Neural cell (in vitro differentiated cells): ENCODE results near the gene HMCN2. TPM values are rescaled to one million over a fixed set of nuclear protein-coding genes. Genes with fewer than 3 reads are reported as not detected.

Experiments used
- H2AFZ ChIP-seq: fragments of 200-600, 300-800 bp; sonication (generic), shearing (Covaris generic); 2 replicates; pipeline ENCODE4 v1.6.0; 2014; ENCODE audit warnings: low read depth, mild to moderate bottlenecking, antibody characterized with exemption, low read length, moderate library complexity
- H3F3A ChIP-seq: fragments of 200-600 bp; shearing (Covaris generic); 2 replicates; pipeline ENCODE4 v1.6.1; 2016; ENCODE audit warnings: mild to moderate bottlenecking, moderate library complexity, mixed read lengths, antibody characterized with exemption, low read length; ENCODE audit not compliant: insufficient read depth, poor library complexity, severe bottlenecking
- H3K27ac ChIP-seq: fragments of 200-600, 300-800 bp; sonication (generic), shearing (Covaris generic); 2 replicates; pipeline ENCODE4 v1.5.1; 2014; ENCODE audit warnings: mild to moderate bottlenecking, low read length, moderate library complexity
- H3K27me3 ChIP-seq: fragments of 300-800, 200-600 bp; sonication (generic), shearing (Covaris generic); 2 replicates; pipeline ENCODE4 v1.6.0; 2014; ENCODE audit warnings: mild to moderate bottlenecking, low read depth, low read length, moderate library complexity; ENCODE audit not compliant: insufficient read depth
- H3K36me3 ChIP-seq: fragments of 300-800, 200-600 bp; sonication (generic), shearing (Covaris generic); 2 replicates; pipeline ENCODE4 v1.5.1; 2014; ENCODE audit warnings: mild to moderate bottlenecking, antibody characterized with exemption, low read length, moderate library complexity; ENCODE audit not compliant: insufficient read depth
- H3K4me2 ChIP-seq: fragments of 300-800, 200-600 bp; sonication (generic), shearing (Covaris generic); 2 replicates; pipeline ENCODE4 v1.6.0; 2014; ENCODE audit warnings: mild to moderate bottlenecking, low read length
- H3K4me3 ChIP-seq: fragments of 300-800, 200-600 bp; sonication (generic), shearing (Covaris generic); 2 replicates; pipeline ENCODE4 v1.5.1; 2014; ENCODE audit warnings: mild to moderate bottlenecking, low read length, moderate library complexity
- H3K79me2 ChIP-seq: fragments of 200-600 bp; shearing (Covaris generic); replicated peaks from 2 replicates; pipeline ENCODE4 v1.6.0; 2014; ENCODE audit warnings: mild to moderate bottlenecking, low read length, moderate library complexity; ENCODE audit not compliant: insufficient read depth
- H3K9ac ChIP-seq: fragments of 300-800, 200-600 bp; sonication (generic), shearing (Covaris generic); 2 replicates; pipeline ENCODE4 v1.6.1; 2016; ENCODE audit warnings: mild to moderate bottlenecking, low read length, mixed read lengths
- H3K9me2 ChIP-seq: fragments of 200-600 bp; shearing (Covaris generic); 2 replicates; pipeline ENCODE4 v1.6.1; 2016; ENCODE audit warnings: mild to moderate bottlenecking, low read length, mixed read lengths; ENCODE audit not compliant: insufficient read depth
- H3K9me3 ChIP-seq: fragments of 200-600, 300-800 bp; sonication (generic), shearing (Covaris generic); 2 replicates; pipeline ENCODE4 v1.6.1; 2016; ENCODE audit warnings: mild to moderate bottlenecking, mixed run types, low read length, moderate library complexity, mixed read lengths
- H4K20me1 ChIP-seq: fragments of 200-600 bp; shearing (Covaris generic); 2 replicates; pipeline ENCODE4 v1.6.1; 2016; ENCODE audit warnings: mild to moderate bottlenecking, mixed run types; ENCODE audit not compliant: insufficient read depth
- CTCF ChIP-seq: fragments of 450-650 bp; IDR thresholded peaks from 2 replicates; pipeline ENCODE4 v1.5.1; 2014; ENCODE audit warnings: antibody characterized with exemption, mild to moderate bottlenecking, moderate library complexity; ENCODE audit not compliant: poor library complexity, severe bottlenecking
- EP300 ChIP-seq: fragments of 450-650 bp; conservative IDR thresholded peaks from 2 replicates; pipeline ENCODE4 v1.6.1; 2014; ENCODE audit warnings: antibody characterized with exemption, mild to moderate bottlenecking, moderate library complexity; ENCODE audit not compliant: poor library complexity, severe bottlenecking
- EZH2 ChIP-seq: fragments of 200-600, 300-800 bp; shearing (Covaris generic), sonication (generic); IDR thresholded peaks from 2 replicates; pipeline ENCODE4 v1.6.1; 2014; ENCODE audit warnings: antibody characterized with exemption, low read length, borderline replicate concordance, mild to moderate bottlenecking; ENCODE audit not compliant: insufficient read depth, poor library complexity, severe bottlenecking
- MXI1 ChIP-seq: fragments of 450-650 bp; conservative IDR thresholded peaks from 2 replicates; pipeline ENCODE4 v1.6.1; 2014; ENCODE audit warnings: antibody characterized with exemption, mild to moderate bottlenecking; ENCODE audit not compliant: poor library complexity, severe bottlenecking
- POLR2AphosphoS5 ChIP-seq: IDR thresholded peaks from 2 replicates; pipeline ENCODE4 v1.6.1; 2012
- RAD21 ChIP-seq: fragments of 450-650 bp; conservative IDR thresholded peaks from 2 replicates; pipeline ENCODE4 v1.6.1; 2014; ENCODE audit warnings: antibody characterized with exemption, mild to moderate bottlenecking, moderate library complexity
- REST ChIP-seq: IDR thresholded peaks from 2 replicates; pipeline ENCODE4 v1.6.1; 2012; ENCODE audit warnings: borderline replicate concordance
- SMC3 ChIP-seq: fragments of 450-650 bp; conservative IDR thresholded peaks from 2 replicates; pipeline ENCODE4 v1.6.1; 2014; ENCODE audit warnings: antibody characterized with exemption, mild to moderate bottlenecking, moderate library complexity; ENCODE audit not compliant: poor library complexity
- TAF1 ChIP-seq: IDR thresholded peaks from 2 replicates; pipeline ENCODE4 v1.6.1; 2012; ENCODE audit warnings: low read depth
- polyA plus RNA-seq: library from polyadenylated mRNA; depleted of rRNA; stranded (reverse); fragments of >200 nt; gene quantifications from 2 replicates; pipeline ENCODE4 v1.2.3, GENCODE V29; 2014

Gene HMCN2
- polyA plus RNA-seq, 1 donor from 2014 or later = 1.7 TPM

DNA sequence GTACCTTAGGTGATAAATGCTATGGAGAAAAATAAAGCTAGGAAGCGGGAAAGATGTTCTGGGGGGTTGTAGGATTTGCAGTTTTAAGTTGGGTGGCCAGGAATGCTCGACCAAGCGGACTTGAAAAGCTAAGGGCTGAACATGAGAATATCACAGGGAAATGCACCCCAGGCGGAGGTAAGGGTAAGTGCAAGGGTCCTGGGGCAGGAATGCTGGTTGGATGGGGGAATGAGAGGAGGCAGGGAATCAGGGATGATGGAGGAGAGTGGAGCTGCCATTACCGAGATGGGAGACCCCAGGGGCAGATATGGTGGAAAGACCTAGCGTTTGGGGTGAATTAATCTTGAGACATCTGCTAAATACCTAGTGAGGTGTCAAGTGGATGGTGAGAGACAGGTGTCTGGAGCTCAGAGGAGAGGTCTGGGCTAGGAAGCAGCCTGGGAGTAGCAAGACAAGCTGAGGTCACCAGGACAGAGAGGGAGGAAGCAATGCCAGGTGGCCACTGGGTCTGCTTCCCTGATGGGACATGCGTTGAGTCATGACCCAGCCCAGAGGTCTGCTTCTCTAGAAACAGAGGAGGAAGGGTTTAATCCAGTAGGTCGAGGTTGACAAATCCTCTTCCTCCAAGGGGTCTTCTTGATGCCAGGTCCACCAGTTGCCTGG, 101.5 kb downstream of the HMCN2 start (continued):
- TF ChIP-seq EZH2 = no peak
- no peak for TF ChIP-seq POLR2AphosphoS5
- no peak for TF ChIP-seq TAF1
- no peak for TF ChIP-seq RAD21

GRCh38 chr9:130368631-130369103, 103.1 kb downstream of the HMCN2 start:
- no peaks in the 10 kb centered on the region for H3K9me3 ChIP-seq
- no peaks in the 10 kb centered on the region for H3K79me2 ChIP-seq
- H4K20me1 ChIP-seq = no peaks in the 10 kb centered on the region
- TF ChIP-seq CTCF (peak; percentile 21), SMC3 (no peak), TAF1 (no peak), POLR2AphosphoS5 (no peak), MXI1 (no peak), EP300 (no peak), RAD21 (no peak), EZH2 (no peak)
- no peak overlapping the region for H2AFZ ChIP-seq
- no peak overlapping the region for H3K4me2 ChIP-seq
- no peaks in the 10 kb centered on the region for H3F3A ChIP-seq
- H3K27me3 ChIP-seq = no peaks in the 10 kb centered on the region
- no peaks in the 10 kb centered on the region for H3K9me2 ChIP-seq
- no peak overlapping the region for H3K9ac ChIP-seq
- H3K36me3 ChIP-seq = no peaks in the 10 kb centered on the region
- H3K27ac ChIP-seq = no peak overlapping the region
- H3K4me3 ChIP-seq = no peak overlapping the region

DNA sequence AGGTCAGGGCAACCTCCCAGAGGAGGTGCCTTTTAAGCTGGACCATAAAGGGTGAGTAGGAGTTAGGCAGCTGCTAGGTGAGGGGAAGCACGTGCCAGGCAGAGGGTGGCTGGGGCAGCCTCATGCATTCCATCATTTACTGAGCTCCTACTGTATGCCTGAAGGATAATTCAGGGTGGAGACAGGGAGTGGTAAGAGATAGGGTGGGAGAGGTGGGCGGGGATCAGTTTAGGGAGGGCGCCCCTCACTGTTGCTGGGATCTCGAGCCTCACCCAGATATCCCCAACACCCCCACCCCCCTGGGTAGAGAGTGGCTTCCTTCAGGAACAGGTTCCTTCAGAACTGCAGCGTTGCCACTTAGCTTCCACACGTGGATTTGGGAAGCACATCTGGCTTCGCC, 104.7 kb downstream of the HMCN2 start:
- Histone ChIP-seq H3K79me2 (no peaks in the 10 kb centered on the region), H3F3A (no peaks in the 10 kb centered on the region), H3K9ac (no peak overlapping the region), H3K9me3 (no peaks in the 10 kb centered on the region), H3K27me3 (no peaks in the 10 kb centered on the region), H3K9me2 (no peaks in the 10 kb centered on the region), H3K27ac (no peak overlapping the region), H3K4me3 (no peak overlapping the region), H2AFZ (no peak overlapping the region), H4K20me1 (no peaks in the 10 kb centered on the region), H3K4me2 (no peak overlapping the region), H3K36me3 (no peaks in the 10 kb centered on the region)
- TF ChIP-seq REST = no peak
- TF ChIP-seq MXI1 = no peak
